ENCODE results near the gene SORCS2.

DNA sequence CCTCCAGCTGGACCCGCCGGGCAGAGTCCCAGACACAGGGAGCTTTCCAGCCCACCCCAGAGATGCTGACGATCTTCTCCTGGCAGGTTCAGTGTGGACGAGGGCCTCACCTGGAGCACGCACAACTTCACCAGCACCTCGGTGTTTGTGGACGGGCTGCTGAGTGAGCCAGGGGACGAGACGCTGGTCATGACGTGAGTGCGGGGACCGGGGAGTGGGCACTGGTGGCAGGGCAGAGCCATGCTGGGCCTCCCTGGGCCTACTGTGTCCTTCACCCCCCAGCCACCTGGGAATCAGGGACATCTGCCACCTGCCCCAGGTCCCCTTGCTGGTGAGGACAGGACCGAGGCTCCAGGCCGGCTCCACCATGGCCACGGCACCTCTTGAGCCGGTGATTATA is 511.8 kb downstream of the SORCS2 start:
- no peak for TF ChIP-seq POLR2A (IDR thresholded peaks at IDR 0.05; ENCODE audit: insufficient read depth in 1 of 2, low read depth in 2 of 2, low read length in 2 of 2)
- TF ChIP-seq EP300 (IDR thresholded peaks at IDR 0.05; ENCODE audit: low read depth in 2 of 2, low read length in 2 of 2), result no peak
- no peak for TF ChIP-seq EP300 (CRISPR knock-in tag; IDR thresholded peaks at IDR 0.05; ENCODE audit: borderline replicate concordance)
- no peak for TF ChIP-seq MATR3 (CRISPR knock-in tag; IDR thresholded peaks at IDR 0.05)
- TF ChIP-seq ZNF780A (CRISPR knock-in tag; IDR thresholded peaks at IDR 0.05), result no peak
- TF ChIP-seq, protein P1, sequence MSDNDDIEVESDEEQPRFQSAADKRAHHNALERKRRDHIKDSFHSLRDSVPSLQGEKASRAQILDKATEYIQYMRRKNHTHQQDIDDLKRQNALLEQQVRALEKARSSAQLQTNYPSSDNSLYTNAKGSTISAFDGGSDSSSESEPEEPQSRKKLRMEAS (IDR thresholded peaks at IDR 0.05), result no peak
- TF ChIP-seq, protein P2, sequence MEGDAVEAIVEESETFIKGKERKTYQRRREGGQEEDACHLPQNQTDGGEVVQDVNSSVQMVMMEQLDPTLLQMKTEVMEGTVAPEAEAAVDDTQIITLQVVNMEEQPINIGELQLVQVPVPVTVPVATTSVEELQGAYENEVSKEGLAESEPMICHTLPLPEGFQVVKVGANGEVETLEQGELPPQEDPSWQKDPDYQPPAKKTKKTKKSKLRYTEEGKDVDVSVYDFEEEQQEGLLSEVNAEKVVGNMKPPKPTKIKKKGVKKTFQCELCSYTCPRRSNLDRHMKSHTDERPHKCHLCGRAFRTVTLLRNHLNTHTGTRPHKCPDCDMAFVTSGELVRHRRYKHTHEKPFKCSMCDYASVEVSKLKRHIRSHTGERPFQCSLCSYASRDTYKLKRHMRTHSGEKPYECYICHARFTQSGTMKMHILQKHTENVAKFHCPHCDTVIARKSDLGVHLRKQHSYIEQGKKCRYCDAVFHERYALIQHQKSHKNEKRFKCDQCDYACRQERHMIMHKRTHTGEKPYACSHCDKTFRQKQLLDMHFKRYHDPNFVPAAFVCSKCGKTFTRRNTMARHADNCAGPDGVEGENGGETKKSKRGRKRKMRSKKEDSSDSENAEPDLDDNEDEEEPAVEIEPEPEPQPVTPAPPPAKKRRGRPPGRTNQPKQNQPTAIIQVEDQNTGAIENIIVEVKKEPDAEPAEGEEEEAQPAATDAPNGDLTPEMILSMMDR (CRISPR knock-in tag; IDR thresholded peaks at IDR 0.05), result no peak
- TF ChIP-seq ZNF777 (CRISPR knock-in tag; IDR thresholded peaks at IDR 0.05), result no peak
- no peak for TF ChIP-seq PCBP1 (IDR thresholded peaks at IDR 0.05; ENCODE audit: borderline replicate concordance, low read depth, low read length)
- no peak for TF ChIP-seq ZNF282 (IDR thresholded peaks at IDR 0.05; ENCODE audit: partially characterized antibody)
- no peak for TF ChIP-seq TP53 (CRISPR knock-in tag; conservative IDR thresholded peaks at IDR 0.05)
- TF ChIP-seq, protein P3, sequence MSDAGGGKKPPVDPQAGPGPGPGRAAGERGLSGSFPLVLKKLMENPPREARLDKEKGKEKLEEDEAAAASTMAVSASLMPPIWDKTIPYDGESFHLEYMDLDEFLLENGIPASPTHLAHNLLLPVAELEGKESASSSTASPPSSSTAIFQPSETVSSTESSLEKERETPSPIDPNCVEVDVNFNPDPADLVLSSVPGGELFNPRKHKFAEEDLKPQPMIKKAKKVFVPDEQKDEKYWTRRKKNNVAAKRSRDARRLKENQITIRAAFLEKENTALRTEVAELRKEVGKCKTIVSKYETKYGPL (CRISPR knock-in tag; IDR thresholded peaks at IDR 0.05), result no peak
- TF ChIP-seq, protein P4, sequence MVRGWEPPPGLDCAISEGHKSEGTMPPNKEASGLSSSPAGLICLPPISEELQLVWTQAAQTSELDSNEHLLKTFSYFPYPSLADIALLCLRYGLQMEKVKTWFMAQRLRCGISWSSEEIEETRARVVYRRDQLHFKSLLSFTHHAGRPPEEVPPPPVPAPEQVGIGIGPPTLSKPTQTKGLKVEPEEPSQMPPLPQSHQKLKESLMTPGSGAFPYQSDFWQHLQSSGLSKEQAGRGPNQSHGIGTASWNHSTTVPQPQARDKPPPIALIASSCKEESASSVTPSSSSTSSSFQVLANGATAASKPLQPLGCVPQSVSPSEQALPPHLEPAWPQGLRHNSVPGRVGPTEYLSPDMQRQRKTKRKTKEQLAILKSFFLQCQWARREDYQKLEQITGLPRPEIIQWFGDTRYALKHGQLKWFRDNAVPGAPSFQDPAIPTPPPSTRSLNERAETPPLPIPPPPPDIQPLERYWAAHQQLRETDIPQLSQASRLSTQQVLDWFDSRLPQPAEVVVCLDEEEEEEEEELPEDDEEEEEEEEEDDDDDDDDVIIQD (CRISPR knock-in tag; IDR thresholded peaks at IDR 0.05; ENCODE audit: low read depth), result no peak
- no peak for TF ChIP-seq SRSF9 (IDR thresholded peaks at IDR 0.05; ENCODE audit: borderline replicate concordance, insufficient read depth, low read depth, low read length, poor library complexity, severe bottlenecking)
